Caki2 (cell line): ENCODE results near the gene MMP8. TPM values are rescaled to one million over a fixed set of nuclear protein-coding genes. Genes with fewer than 3 reads are reported as not detected.
"Not testable (repeated sequence)": the region's sequence is repeated elsewhere in the genome, so short reads cannot be mapped to it uniquely, and the experiment has no call there.

Source experiments
- DNase-seq: peaks from one replicate; pipeline ENCODE4 v3.0.0-alpha.2; 2015; ENCODE audit warnings: low read depth
- in situ Hi-C: cut with HindIII; loops from 2 replicates; pipeline ENCODE4 v1.10.0; 2016; ENCODE audit warnings: low sequenced_read_pairs, low pct_unique_long_range_greater_than_20kb, mixed read lengths
- total RNA-seq: library from RNA; depleted of rRNA; stranded (reverse); fragments of >200 nt; shearing (Covaris generic); gene quantifications from 2 replicates; pipeline ENCODE4 v1.2.3, GENCODE V29; 2014; ENCODE audit warnings: low replicate concordance

MMP8 gene
- total RNA-seq, 1 experiment from 2014 or later: not detected

- in situ Hi-C loops: not testable (repeated sequence)
These were observed 6.2 kb upstream of the MMP8 start for GRCh38 chr11:102730944-102731343.

GRCh38 chr11:102729849-102730815, 5.4 kb upstream of the MMP8 start:
- no peak for DNase-seq
- in situ Hi-C loops: no loop called here

More at GRCh38 chr11:102730944-102731343, 6.2 kb upstream of the MMP8 start:
- DNase-seq: not testable (repeated sequence)

- in situ Hi-C loops: no loop called here
- no peak for DNase-seq
These were observed 3.1 kb upstream of the MMP8 start for GRCh38 chr11:102727890-102728289.

DNA sequence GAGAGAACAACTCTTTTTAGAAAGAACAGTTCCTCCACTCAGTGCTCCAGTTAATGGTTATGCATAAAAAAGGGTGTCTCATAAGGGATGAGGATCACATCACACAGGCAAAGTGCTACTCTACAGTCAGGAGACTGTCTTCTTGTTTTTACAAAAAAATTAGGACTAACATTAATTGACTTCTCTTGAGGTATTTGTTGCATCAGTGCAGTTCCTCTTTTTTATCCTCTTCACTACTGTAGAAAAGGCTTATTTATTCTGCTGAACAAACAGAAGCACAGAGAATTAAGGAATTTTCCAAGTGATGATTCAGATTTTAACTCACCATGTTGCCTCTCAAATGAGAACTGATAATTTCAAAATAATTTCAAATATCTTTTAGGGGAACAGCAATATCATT, 1.9 kb downstream of the MMP8 start:
- in situ Hi-C loops: no loop called here
- no peak for DNase-seq

DNA sequence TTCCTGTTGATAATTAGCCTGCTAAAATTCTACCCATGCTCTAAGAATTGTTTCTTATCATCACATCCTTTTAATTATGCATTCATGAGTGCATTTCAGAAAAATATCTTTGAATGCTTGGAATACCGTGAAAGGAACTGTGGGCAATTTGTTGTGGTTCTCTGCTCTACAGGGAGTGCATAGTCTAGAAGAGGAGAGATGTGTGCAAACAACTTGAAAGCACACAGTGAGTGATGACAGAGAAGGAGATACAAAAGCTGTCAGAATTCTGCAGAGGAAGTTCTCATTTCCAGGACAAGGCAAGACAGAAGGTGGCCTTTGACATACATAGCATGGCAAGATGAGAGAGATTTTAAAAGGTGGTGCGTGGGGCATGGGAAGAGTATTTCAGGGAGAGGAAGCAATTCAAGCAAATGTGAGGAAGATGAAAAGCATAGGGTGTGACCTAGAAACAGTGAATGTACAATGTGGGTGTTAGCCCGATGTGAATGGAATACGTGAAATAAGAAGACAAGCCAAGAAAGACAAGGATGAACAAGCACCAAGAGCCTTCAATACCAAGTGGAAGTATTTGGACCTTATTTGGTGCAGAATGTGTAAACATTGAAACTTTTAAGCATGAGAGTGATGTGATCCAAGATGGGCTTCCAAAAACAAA, 5.0 kb downstream of the MMP8 start:
- DNase-seq: no peak
- in situ Hi-C loops: no loop called here

GRCh38 chr11:102717280-102717679, 7.5 kb downstream of the MMP8 start:
- DNase-seq: no peak
- in situ Hi-C loops: no loop called here

DNA sequence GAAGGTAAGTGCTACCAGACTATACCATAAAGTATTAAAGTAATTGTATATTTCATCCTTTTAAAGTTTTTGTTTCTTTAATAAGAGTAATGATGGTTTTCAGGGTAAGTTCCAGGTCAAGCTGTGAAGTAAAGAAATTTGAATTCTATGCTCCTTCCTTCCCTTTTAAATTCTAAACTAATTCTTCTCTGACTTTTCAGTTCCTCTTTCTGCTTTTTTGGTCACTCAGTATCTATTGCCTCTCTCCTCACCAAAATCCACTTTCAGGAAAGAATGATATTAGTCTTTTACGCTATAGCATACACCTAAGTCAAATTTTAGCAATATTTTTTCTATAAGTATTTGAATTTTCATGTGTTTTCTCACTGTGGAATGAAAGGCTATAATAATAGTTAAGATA, 8.2 kb downstream of the MMP8 start:
- in situ Hi-C loops: no loop called here
- no peak for DNase-seq

- in situ Hi-C loops: no loop called here
- DNase-seq: no peak
These were observed 12.6 kb downstream of the MMP8 start for GRCh38 chr11:102712137-102712536.

GRCh38 chr11:102709201-102709945, 15.4 kb downstream of the MMP8 start:
- in situ Hi-C loops: no loop called here
- DNase-seq: no peak

GRCh38 chr11:102708654-102709053, 16.1 kb downstream of the MMP8 start:
- in situ Hi-C loops: no loop called here

GRCh38 chr11:102705626-102706025, 19.1 kb downstream of the MMP8 start, which contains the start of gene MMP27:
Gene MMP27, minus strand, starts transcription at chr11:102705769. Its CDS starts 55 bp downstream, at chr11:102705714.
- DNase-seq: no peak
- in situ Hi-C loops: no loop called here

More at GRCh38 chr11:102708654-102709053, 16.1 kb downstream of the MMP8 start:
- no peak for DNase-seq

DNA sequence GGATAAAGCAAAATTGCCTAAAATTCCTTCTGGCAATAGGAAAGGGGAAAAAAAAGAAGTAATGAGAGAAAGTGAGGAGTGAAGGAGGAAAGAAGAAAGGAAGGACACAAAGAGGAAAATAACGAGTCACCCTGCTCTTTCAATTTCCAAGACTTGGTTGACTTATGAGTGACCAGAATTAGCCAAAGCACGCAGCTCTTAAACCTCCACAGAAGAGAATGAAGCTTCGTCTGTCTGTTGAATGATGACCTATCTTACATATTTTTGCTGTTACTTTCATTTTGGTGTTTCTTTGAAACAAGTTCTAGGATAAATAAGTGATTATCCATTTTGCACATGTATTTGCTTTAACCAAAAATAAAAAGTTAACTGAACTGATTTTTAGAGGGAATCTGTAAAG, 19.9 kb downstream of the MMP8 start:
- DNase-seq: no peak
- in situ Hi-C loops: no loop called here

- in situ Hi-C loops: no loop called here
- DNase-seq: no peak
These were observed 20.8 kb downstream of the MMP8 start for GRCh38 chr11:102703826-102704493.

GRCh38 chr11:102695201-102695600, 29.6 kb downstream of the MMP8 start:
- no peak for DNase-seq
- in situ Hi-C loops: no loop called here

- no peak for DNase-seq
- in situ Hi-C loops: no loop called here
These were observed 39.0 kb downstream of the MMP8 start for GRCh38 chr11:102685754-102686153.

- in situ Hi-C loops: no loop called here
- DNase-seq: no peak
These were observed 39.4 kb downstream of the MMP8 start for GRCh38 chr11:102685338-102685737.

- no peak for DNase-seq
- in situ Hi-C loops: no loop called here
These were observed 41.5 kb downstream of the MMP8 start for GRCh38 chr11:102683277-102683676.

DNA sequence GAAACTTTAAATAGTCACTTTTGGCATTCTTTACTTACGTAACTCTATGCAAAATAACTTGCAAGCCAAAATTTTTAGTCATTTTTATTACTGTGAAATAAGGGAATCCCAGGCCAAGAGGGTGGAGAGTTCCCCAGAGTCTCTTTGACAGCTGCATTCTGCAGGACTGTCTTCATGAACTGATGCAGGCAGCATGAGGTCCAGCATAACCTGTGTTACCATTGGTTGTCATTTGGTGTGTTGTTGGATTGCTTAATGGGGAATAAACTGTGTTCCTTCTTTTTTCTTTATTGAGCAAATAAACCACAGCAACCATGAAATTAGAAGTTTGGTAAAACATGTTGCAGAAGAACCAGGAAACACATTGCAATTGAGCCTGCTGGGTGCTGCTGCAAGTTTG, 43.8 kb downstream of the MMP8 start:
- no peak for DNase-seq
- in situ Hi-C loops: no loop called here
